Measurements from ENCODE around the gene SRC. TPM values are rescaled to one million over a fixed set of nuclear protein-coding genes. Genes with fewer than 3 reads are reported as not detected.

Gene SRC
- total RNA-seq, 1 donor from 2014 or later = 4.2 TPM

DNA sequence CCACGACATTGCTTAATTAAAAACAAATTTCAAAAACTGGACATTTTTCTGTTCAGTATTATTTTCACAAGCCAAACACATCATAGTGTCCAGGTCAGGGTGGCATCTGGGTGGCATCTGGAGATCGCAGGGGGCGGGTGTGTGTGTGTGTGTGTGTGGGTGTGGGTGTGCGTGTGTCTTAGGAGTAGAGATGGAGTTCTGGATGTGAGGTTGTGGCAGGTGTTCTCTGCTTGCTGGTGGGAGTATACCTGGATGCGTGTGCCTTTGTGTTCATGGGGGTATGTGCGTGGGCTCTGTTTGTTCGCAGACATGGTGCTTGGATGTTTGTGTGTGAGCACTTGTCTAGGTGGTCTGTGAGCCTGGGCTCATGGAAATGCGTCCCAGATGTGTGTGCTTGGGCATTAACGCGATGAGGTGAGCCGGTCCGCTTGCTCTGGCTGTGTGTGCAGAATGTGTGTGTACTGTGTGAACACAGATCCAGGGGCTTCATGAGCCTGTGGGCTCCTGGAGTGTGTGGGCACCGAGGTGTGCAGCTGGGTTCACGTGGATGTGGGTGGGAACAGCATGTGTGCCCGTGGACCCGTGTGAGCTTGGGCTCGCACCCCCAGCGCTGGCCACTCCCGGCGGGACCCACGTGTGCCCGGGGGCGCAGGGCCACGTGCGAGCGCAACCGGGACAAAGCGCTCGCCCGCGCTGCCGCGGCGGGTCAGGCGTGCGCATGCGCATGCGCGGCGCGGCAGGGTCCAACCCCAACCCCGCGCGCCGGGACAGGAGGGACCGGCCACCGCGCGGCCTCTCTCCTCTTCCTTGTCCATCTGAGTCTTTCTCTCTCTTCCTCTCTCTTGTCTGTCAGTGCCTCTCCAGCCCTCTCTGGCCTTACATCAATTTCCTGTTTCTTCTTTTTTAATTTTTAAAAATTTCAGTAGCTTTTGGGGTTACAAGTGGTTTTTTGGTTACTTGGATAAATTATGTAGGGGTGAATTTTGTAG lies 60.4 kb downstream of the SRC start:
- Histone ChIP-seq H3K27me3 (ENCODE audit: low read depth) (peaks cover 52% of the 10 kb centered on the region), H3K9me3 (replicated peaks) (no peaks in the 10 kb centered on the region), H3K4me1 (peaks cover 29% of the 10 kb centered on the region), H3K27ac (replicated peaks) (no peak overlapping the region), H3K4me3 (peak overlapping the region; percentile 57), H3K36me3 (peaks cover 4% of the 10 kb centered on the region)
- intact Hi-C loops (cut with micrococcal nuclease) = no loop called here
- peak; percentile 51 for DNase-seq
- TF ChIP-seq, protein P1, sequence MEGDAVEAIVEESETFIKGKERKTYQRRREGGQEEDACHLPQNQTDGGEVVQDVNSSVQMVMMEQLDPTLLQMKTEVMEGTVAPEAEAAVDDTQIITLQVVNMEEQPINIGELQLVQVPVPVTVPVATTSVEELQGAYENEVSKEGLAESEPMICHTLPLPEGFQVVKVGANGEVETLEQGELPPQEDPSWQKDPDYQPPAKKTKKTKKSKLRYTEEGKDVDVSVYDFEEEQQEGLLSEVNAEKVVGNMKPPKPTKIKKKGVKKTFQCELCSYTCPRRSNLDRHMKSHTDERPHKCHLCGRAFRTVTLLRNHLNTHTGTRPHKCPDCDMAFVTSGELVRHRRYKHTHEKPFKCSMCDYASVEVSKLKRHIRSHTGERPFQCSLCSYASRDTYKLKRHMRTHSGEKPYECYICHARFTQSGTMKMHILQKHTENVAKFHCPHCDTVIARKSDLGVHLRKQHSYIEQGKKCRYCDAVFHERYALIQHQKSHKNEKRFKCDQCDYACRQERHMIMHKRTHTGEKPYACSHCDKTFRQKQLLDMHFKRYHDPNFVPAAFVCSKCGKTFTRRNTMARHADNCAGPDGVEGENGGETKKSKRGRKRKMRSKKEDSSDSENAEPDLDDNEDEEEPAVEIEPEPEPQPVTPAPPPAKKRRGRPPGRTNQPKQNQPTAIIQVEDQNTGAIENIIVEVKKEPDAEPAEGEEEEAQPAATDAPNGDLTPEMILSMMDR (IDR thresholded peaks at IDR 0.05; ENCODE audit: borderline replicate concordance) = no peak

DNA sequence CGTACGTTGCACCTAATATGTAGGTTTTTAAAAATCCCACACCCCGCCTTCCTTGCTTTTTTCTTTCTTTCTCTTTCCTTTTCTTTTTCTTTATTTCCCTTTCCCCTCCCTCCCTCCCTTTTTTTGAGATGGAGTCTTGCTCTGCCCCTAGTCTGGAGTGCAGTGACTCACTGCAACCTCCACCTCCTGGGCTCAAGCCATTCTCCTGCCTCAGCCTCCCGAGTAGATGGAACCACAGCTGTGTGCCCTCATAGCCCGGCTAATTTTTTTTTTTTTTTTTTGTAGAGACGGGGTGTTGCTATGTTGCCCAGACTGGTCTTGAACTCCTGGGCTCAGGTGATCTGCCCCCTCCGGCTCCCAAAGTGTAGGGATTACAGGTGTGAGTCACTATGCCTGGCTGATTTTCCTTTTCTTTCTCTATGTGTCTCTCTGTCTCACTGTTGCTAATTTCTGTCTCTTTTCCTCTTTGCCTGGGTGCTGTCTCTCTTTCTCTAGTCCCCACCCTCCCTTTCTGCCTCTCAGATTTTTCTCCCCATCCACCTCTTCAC lies 61.2 kb downstream of the SRC start:
- no peaks in the 10 kb centered on the region for H3K9me3 ChIP-seq (replicated peaks)
- H3K4me3 ChIP-seq = peak overlapping the region; percentile 57
- H3K27me3 ChIP-seq (ENCODE audit: low read depth) = peaks cover 57% of the 10 kb centered on the region
- intact Hi-C loops (cut with micrococcal nuclease) = no loop called here
- no peak for DNase-seq
- TF ChIP-seq, protein P1 (IDR thresholded peaks at IDR 0.05; ENCODE audit: borderline replicate concordance) = no peak
- H3K36me3 ChIP-seq = no peaks in the 10 kb centered on the region
- peaks cover 33% of the 10 kb centered on the region for H3K4me1 ChIP-seq
- no peak overlapping the region for H3K27ac ChIP-seq (replicated peaks)

DNA sequence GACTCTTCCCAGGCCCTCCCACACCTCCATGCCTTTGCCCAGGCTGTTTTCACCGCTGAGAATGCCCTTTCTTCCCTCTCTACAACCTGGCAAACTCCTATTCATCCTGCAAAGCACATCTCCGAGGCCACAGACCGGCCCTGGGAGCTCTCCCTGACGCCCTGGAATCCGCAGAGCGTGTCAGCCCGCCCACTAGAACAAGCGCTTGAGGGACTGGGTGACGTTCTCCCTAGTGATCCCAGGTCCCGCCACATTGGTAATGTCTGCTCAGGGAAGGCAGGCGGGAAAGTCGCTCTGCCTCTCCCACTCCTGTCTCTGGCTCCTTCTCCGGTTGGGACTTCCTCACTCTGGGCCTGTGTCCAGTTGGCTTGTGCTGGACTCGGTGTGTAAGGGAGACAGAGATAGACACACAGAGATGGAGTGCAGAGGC lies 61.6 kb downstream of the SRC start:
- H3K4me3 ChIP-seq = no peak overlapping the region
- no peaks in the 10 kb centered on the region for H3K9me3 ChIP-seq (replicated peaks)
- TF ChIP-seq, protein P1 (IDR thresholded peaks at IDR 0.05; ENCODE audit: borderline replicate concordance) = no peak
- DNase-seq = peak; percentile 60
- H3K27ac ChIP-seq (replicated peaks) = no peak overlapping the region
- intact Hi-C loops (cut with micrococcal nuclease) = no loop called here
- H3K4me1 ChIP-seq = peaks cover 36% of the 10 kb centered on the region
- no peaks in the 10 kb centered on the region for H3K36me3 ChIP-seq
- H3K27me3 ChIP-seq (ENCODE audit: low read depth) = peaks cover 61% of the 10 kb centered on the region

DNA sequence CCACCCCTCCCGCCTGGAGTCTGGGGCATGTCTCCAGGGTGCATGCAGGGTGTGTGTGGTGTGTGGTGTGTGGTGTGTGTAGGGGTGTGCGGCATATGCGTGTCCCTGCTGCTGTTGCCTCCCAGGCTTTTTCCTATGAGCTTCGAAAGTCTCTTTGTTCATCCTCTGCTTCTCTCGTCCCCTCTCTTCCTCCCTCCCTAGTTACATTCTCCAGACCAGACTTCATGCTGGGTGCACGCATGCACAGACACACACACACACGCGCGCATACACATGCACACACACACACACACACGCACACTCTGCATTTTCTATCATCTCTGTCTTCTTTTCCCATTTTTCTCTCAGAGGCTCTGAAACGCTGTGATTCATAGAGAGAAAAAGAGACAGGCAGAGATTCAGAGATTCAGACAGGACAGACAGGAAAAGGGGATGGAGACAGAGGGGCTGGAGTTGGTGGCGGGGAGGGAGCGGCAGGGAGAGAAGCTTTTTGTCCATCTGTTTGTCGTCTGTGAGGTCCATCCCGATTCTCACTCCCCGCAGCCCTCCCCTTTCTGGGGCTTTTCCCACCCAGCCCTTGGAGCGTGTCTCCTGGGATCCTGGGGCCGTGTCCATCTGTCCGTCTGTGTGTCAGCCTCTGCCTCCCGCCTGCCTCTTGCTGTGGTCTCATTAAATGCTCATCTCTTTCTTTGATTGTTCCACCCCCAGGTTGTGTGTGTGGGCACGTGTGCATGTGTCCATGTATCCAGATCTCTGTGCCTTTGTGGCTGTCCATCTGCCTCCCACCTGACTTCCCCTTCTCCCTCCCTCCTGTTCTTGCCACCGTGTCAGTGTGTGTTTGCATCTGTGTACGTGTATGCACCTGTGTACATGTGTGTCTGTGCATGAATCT lies 62.6 kb downstream of the SRC start:
- Histone ChIP-seq H3K4me1 (peaks cover 36% of the 10 kb centered on the region), H3K27me3 (ENCODE audit: low read depth) (peaks cover 70% of the 10 kb centered on the region), H3K36me3 (no peaks in the 10 kb centered on the region), H3K9me3 (replicated peaks) (no peaks in the 10 kb centered on the region), H3K27ac (replicated peaks) (no peak overlapping the region), H3K4me3 (no peak overlapping the region)
- DNase-seq = no peak
- intact Hi-C loops (cut with micrococcal nuclease) = no loop called here
- TF ChIP-seq, protein P1 (IDR thresholded peaks at IDR 0.05; ENCODE audit: borderline replicate concordance) = no peak

All from left ventricle myocardium inferior (tissue), 1 donor.